Measurements from ENCODE around the gene DAPK2. TPM values are rescaled to one million over a fixed set of nuclear protein-coding genes. Genes with fewer than 3 reads are reported as not detected.

The DAPK2 gene
- total and polyA plus RNA-seq, 2 of the 4 experiments (the other 2 are of a cell fraction), result 0.34 to 0.36 TPM

GRCh38 chr15:63996794-63997357 is 49.4 kb downstream of the DAPK2 start:
- 83% methylated on average over 3 of the region's 4 CpGs; no CpG with 5 or more reads in 1 of the 2 experiments for WGBS, 2 experiments (ENCODE audit: extremely low coverage in 2 of 2, insufficient read length in 1 of 2)
- in situ Hi-C loops (cut with MboI; ENCODE audit: low sequenced_read_pairs) (no loop called here), intact Hi-C loops (cut with micrococcal nuclease) (no loop called here), dilution Hi-C loops (cut with HindIII; ENCODE audit: low sequenced_read_pairs, unreplicated experiment) (no loop called here)
- H3K9me1 ChIP-seq (ENCODE audit: insufficient read depth, low read length), result no peaks in the 10 kb centered on the region
- no peak overlapping the region for H4K5ac ChIP-seq (ENCODE audit: low read depth, low read length)
- no peak overlapping the region for H2AFZ ChIP-seq (replicated peaks; ENCODE audit: low read length, poor library complexity)
- no peak overlapping the region for H3K27ac ChIP-seq (ENCODE audit: insufficient read depth, low read length)
- no peak overlapping the region for H2BK120ac ChIP-seq (ENCODE audit: low read depth, low read length)
- H2AK9ac ChIP-seq (replicated peaks; ENCODE audit: low read depth, low read length, poor library complexity), result no peak overlapping the region
- BruUV-seq (replicated peaks), result no TSS peak
- no peak overlapping the region for H2BK20ac ChIP-seq (ENCODE audit: low read depth, low read length)
- no peak for ATAC-seq (ENCODE audit: low read depth)
- H3K4me3 ChIP-seq (ENCODE audit: insufficient read depth, low read depth, low read length), result no peak overlapping the region
- H4K20me1 ChIP-seq (ENCODE audit: insufficient read depth, low read length), result peaks cover 3% of the 10 kb centered on the region; the same call in 1 of the 2 replicates
- no peak overlapping the region for H3K23ac ChIP-seq (ENCODE audit: low read depth, low read length)
- H3K36me3 ChIP-seq (ENCODE audit: control insufficient read depth, insufficient read depth, low read length), result no peaks in the 10 kb centered on the region
- no peaks in the 10 kb centered on the region for H3K9me3 ChIP-seq (ENCODE audit: control insufficient read depth, insufficient read depth, low read length)
- no peak overlapping the region for H3K9ac ChIP-seq (ENCODE audit: low read depth, low read length)
- no peak overlapping the region for H3K18ac ChIP-seq (ENCODE audit: low read depth, low read length)
- no peak overlapping the region for H4K91ac ChIP-seq (ENCODE audit: insufficient read depth, low read depth, low read length)
- POLR2A ChIA-PET (ENCODE audit: unreplicated experiment), result no interaction called here
- no peak overlapping the region for H3K4me2 ChIP-seq (ENCODE audit: low read depth, low read length)
- peaks cover 7% of the 10 kb centered on the region; the same call in 1 of the 2 replicates for H3K4me1 ChIP-seq (ENCODE audit: control insufficient read depth, insufficient read depth, low read length)
- H3K14ac ChIP-seq (replicated peaks; ENCODE audit: low read depth, low read length), result no peak overlapping the region
- H2BK5ac ChIP-seq (ENCODE audit: low read depth, low read length, poor library complexity, severe bottlenecking), result no peak overlapping the region
- 0 out of 2 replicates have a peak overlapping the region, but pooled peaks have one; percentile 9 for H2AK5ac ChIP-seq (ENCODE audit: low read depth, low read length)
- peaks cover 25% of the 10 kb centered on the region for H3K27me3 ChIP-seq (ENCODE audit: control insufficient read depth, insufficient read depth, low read length)
- CTCF ChIA-PET, result no interaction called here
- H3K79me1 ChIP-seq (ENCODE audit: low read depth in 1 of 2, low read length in 2 of 2), result no peaks in the 10 kb centered on the region
- H2BK15ac ChIP-seq (ENCODE audit: low read depth, low read length), result no peak overlapping the region
- H4K8ac ChIP-seq (ENCODE audit: low read depth in 2 of 2, low read length in 2 of 2), result no peak overlapping the region
- no peak overlapping the region for H3K56ac ChIP-seq (ENCODE audit: extremely low read depth, insufficient read depth, low read length)
- no peak overlapping the region for H3K4ac ChIP-seq (ENCODE audit: low read depth, low read length)
- DNase-seq, result no peak
- TF ChIP-seq MAFK (IDR thresholded peaks at IDR 0.05; ENCODE audit: low read depth, low read length) (no peak), SMC3 (IDR thresholded peaks at IDR 0.05; ENCODE audit: low read depth, low read length) (no peak), FOS (IDR thresholded peaks at IDR 0.05; ENCODE audit: low read depth, low read length) (no peak), CHD1 (IDR thresholded peaks at IDR 0.05; ENCODE audit: low read depth, low read length) (no peak)
